Smooth muscle cell (in vitro differentiated cells): ENCODE data around the gene SLC39A13. TPM values are rescaled to one million over a fixed set of nuclear protein-coding genes. Genes with fewer than 3 reads are reported as not detected.

Experiments
- DNase-seq: peaks from one replicate; lab custom pipeline; 2025; ENCODE audit not compliant: unreplicated experiment; lab: John Stamatoyannopoulos, UW
- H2AFZ ChIP-seq: fragments of 200-600 bp; sonication (generic); 2 replicates; pipeline ENCODE4 v1.6.0; 2016; ENCODE audit warnings: antibody characterized with exemption, low read depth, mild to moderate bottlenecking
- H3F3A ChIP-seq: fragments of 200-600 bp; sonication (generic); 2 replicates; pipeline ENCODE4 v1.6.0; 2017; ENCODE audit warnings: antibody characterized with exemption, low read depth
- H3K27ac ChIP-seq: fragments of 200-600 bp; sonication (generic); 2 replicates; pipeline ENCODE4 v1.5.1; 2016; ENCODE audit warnings: low read depth, mild to moderate bottlenecking
- H3K27me3 ChIP-seq: fragments of 200-600 bp; sonication (generic); 2 replicates; pipeline ENCODE4 v1.6.1; 2016; ENCODE audit warnings: low read depth, mild to moderate bottlenecking
- H3K36me3 ChIP-seq: fragments of 200-600 bp; sonication (generic); 2 replicates; pipeline ENCODE4 v1.5.1; 2016; ENCODE audit warnings: low read depth
- H3K4me1 ChIP-seq: fragments of 200-600 bp; sonication (generic); 2 replicates; pipeline ENCODE4 v1.5.1; 2016; ENCODE audit warnings: low read depth
- H3K4me2 ChIP-seq: fragments of 200-600 bp; sonication (generic); 2 replicates; pipeline ENCODE4 v1.6.0; 2016; ENCODE audit warnings: mild to moderate bottlenecking
- H3K4me3 ChIP-seq: fragments of 200-600 bp; sonication (generic); 2 replicates; pipeline ENCODE4 v1.5.1; 2016; ENCODE audit warnings: mild to moderate bottlenecking
- H3K79me2 ChIP-seq: fragments of 200-600 bp; sonication (generic); 2 replicates; pipeline ENCODE4 v1.6.0; 2016; ENCODE audit warnings: low read depth, mild to moderate bottlenecking
- H3K9ac ChIP-seq: fragments of 200-600 bp; sonication (generic); 2 replicates; pipeline ENCODE4 v1.6.0; 2016; ENCODE audit warnings: low read depth
- H3K9me3 ChIP-seq: fragments of 200-600 bp; sonication (generic); replicated peaks from 2 replicates; pipeline ENCODE4 v1.5.1; 2016; ENCODE audit warnings: low read depth
- H4K20me1 ChIP-seq: fragments of 200-600 bp; sonication (generic); 2 replicates; pipeline ENCODE4 v1.6.0; 2016; ENCODE audit warnings: low read depth
- CTCF ChIP-seq: fragments of 200-600 bp; sonication (generic); IDR thresholded peaks from 2 replicates; pipeline ENCODE4 v1.5.1; 2017; ENCODE audit warnings: borderline replicate concordance, mild to moderate bottlenecking, antibody characterized with exemption; ENCODE audit not compliant: insufficient read depth, poor library complexity, severe bottlenecking
- WGBS: methylation state at CpG from one replicate; pipeline ENCODE4 v1.1.7; 2016; ENCODE audit warnings: low lambda C conversion rate; 5-methylcytosine and 5-hydroxymethylcytosine counted together
- polyA plus RNA-seq: library from polyadenylated mRNA; unstranded; fragments of >200 nt; fragmentation: Nextera tagmentation; extraction: Ambion mirVana; gene quantifications from 2 replicates; pipeline ENCODE4 v1.2.1, GENCODE V29; 2016
- total RNA-seq: library from RNA; depleted of rRNA; stranded (reverse); fragments of >200 nt; gene quantifications from 2 replicates; pipeline ENCODE4 v1.2.3, GENCODE V29; 2014

SLC39A13 gene
- total and polyA plus RNA-seq, 2 experiments from 2014 or later: 56.9 to 143 TPM

- Histone ChIP-seq H3K4me2 (no peak overlapping the region), H3K9me3 (no peaks in the 10 kb centered on the region), H3K4me1 (no peaks in the 10 kb centered on the region), H2AFZ (no peak overlapping the region), H3K79me2 (no peaks in the 10 kb centered on the region), H3K27ac (no peak overlapping the region), H3K36me3 (no peaks in the 10 kb centered on the region), H3F3A (no peaks in the 10 kb centered on the region), H3K4me3 (no peak overlapping the region), H4K20me1 (no peaks in the 10 kb centered on the region), H3K9ac (no peak overlapping the region), H3K27me3 (no peaks in the 10 kb centered on the region)
- no peak for TF ChIP-seq CTCF
- WGBS: 94% methylated on average over 12 of the region's 12 CpGs
- DNase-seq: no peak
Observed at GRCh38 chr11:47447906-47448305, 39.5 kb downstream of the SLC39A13 start.

GRCh38 chr11:47448566-47449427 is 40.4 kb downstream of the SLC39A13 start, which contains the start of gene RAPSN:
Gene RAPSN (minus strand): TSS chr11:47449136. CDS start chr11:47448964, 172 bp downstream.
- H4K20me1 ChIP-seq: no peaks in the 10 kb centered on the region
- no peak within 1 kb of the TSS for H3K9ac ChIP-seq
- H3K4me2 ChIP-seq: no peak within 1 kb of the TSS
- H3K4me1 ChIP-seq: no peaks in the 10 kb centered on the region
- H3K4me3 ChIP-seq: no peak within 1 kb of the TSS
- no peaks in the 10 kb centered on the region for H3K9me3 ChIP-seq
- DNase-seq: no peak
- H3F3A ChIP-seq: no peaks in the 10 kb centered on the region
- no peak within 1 kb of the TSS for H3K27ac ChIP-seq
- WGBS: 94% methylated on average over 30 of the region's 32 CpGs
- no peak for TF ChIP-seq CTCF
- H3K36me3 ChIP-seq: no peaks in the 10 kb centered on the region
- no peaks in the 10 kb centered on the region for H3K79me2 ChIP-seq
- H2AFZ ChIP-seq: no peak within 1 kb of the TSS
- H3K27me3 ChIP-seq: no peaks in the 10 kb centered on the region

GRCh38 chr11:47449541-47449940 is 41.2 kb downstream of the SLC39A13 start:
- no peak overlapping the region for H3K4me3 ChIP-seq
- TF ChIP-seq CTCF: no peak
- H3K36me3 ChIP-seq: no peaks in the 10 kb centered on the region
- no peak for DNase-seq
- no peak overlapping the region for H3K27ac ChIP-seq
- H2AFZ ChIP-seq: no peak overlapping the region
- H3K4me2 ChIP-seq: no peak overlapping the region
- WGBS: 92% methylated on average over 8 of the region's 8 CpGs
- H3F3A ChIP-seq: no peaks in the 10 kb centered on the region
- H3K4me1 ChIP-seq: no peaks in the 10 kb centered on the region
- H3K9me3 ChIP-seq: no peaks in the 10 kb centered on the region
- H3K27me3 ChIP-seq: no peaks in the 10 kb centered on the region
- H3K79me2 ChIP-seq: no peaks in the 10 kb centered on the region
- no peak overlapping the region for H3K9ac ChIP-seq
- H4K20me1 ChIP-seq: no peaks in the 10 kb centered on the region
